Activated T-cell treated with anti-CD3 and anti-CD28 coated beads, Interleukin-2, amount 50 U/mL, for 72 hours (primary cell): ENCODE results near the gene ARPC4. TPM values are rescaled to one million over a fixed set of nuclear protein-coding genes. Genes with fewer than 3 reads are reported as not detected.
"Not testable (repeated sequence)": the region's sequence is repeated elsewhere in the genome, so short reads cannot be mapped to it uniquely, and the experiment has no call there.

Experiments
- ATAC-seq, 2 donors: fragments of 150-1000 bp; cut with Tn5 transposase; replicated peaks in 1 of 2; 2 replicates each; pipeline ENCODE4 v1.10.0; 2021; ENCODE audit warnings: moderate library complexity in 2 of 2, mild to moderate bottlenecking in 1 of 2
- DNase-seq, 2 donors: peaks; one replicate each; pipeline ENCODE4 v3.0.0; 2021 to 2022; ENCODE audit warnings: mixed read lengths in 1 of 2
- H3K27ac Mint-ChIP-seq: one replicate; pipeline ENCODE4 v1.8.0; 2022; ENCODE audit warnings: mild to moderate bottlenecking, moderate library complexity, mixed read lengths
- H3K27me3 Mint-ChIP-seq: one replicate; pipeline ENCODE4 v1.8.0; 2022; ENCODE audit warnings: low read depth, mixed read lengths
- H3K36me3 Mint-ChIP-seq, 2 donors: one replicate each; pipeline ENCODE4 v1.8.0; 2022; ENCODE audit warnings: mixed read lengths in 2 of 2, mild to moderate bottlenecking in 1 of 2; ENCODE audit not compliant: insufficient read depth in 2 of 2
- H3K4me1 Mint-ChIP-seq: one replicate; pipeline ENCODE4 v1.8.0; 2022; ENCODE audit warnings: low read depth, mixed read lengths
- H3K4me3 Mint-ChIP-seq, 2 donors: one replicate each; pipeline ENCODE4 v1.8.0; 2022; ENCODE audit warnings: mild to moderate bottlenecking in 2 of 2, mixed read lengths in 2 of 2, moderate library complexity in 2 of 2
- H3K9me3 Mint-ChIP-seq, 2 donors: one replicate each; pipeline ENCODE4 v1.8.0; 2022; ENCODE audit warnings: mixed read lengths in 2 of 2
- total RNA-seq, 2 donors: library from RNA; stranded (reverse); gene quantifications; one replicate each; pipeline ENCODE4 v1.2.3, GENCODE V29; 2022

Gene ARPC4
- total RNA-seq, 2 donors from 2014 or later = 168 to 176 TPM

- no peaks in the 10 kb centered on the region for H3K27me3 Mint-ChIP-seq
- ATAC-seq (no peak), DNase-seq (no peak)
- no peaks in the 10 kb centered on the region for H3K9me3 Mint-ChIP-seq
- H3K4me1 Mint-ChIP-seq = peaks cover 12% of the 10 kb centered on the region
- H3K27ac Mint-ChIP-seq = peak overlapping the region; percentile 70
- no peak overlapping the region for H3K4me3 Mint-ChIP-seq
- H3K36me3 Mint-ChIP-seq = peaks cover 13 to 25% of the 10 kb centered on the region in 2 donors
Observed at GRCh38 chr3:9760779-9761505, 31.9 kb upstream of the ARPC4 start.

GRCh38 chr3:9761919-9762318 is 31.0 kb upstream of the ARPC4 start:
- Mint-ChIP-seq H3K4me1 (peaks cover 13% of the 10 kb centered on the region), H3K9me3 (no peaks in the 10 kb centered on the region), H3K36me3 (peaks cover 15 to 17% of the 10 kb centered on the region in 2 donors), H3K27ac (no peak overlapping the region), H3K27me3 (no peaks in the 10 kb centered on the region), H3K4me3 (no peak overlapping the region)
- ATAC-seq = peak in 1 of 2 donors; percentile 24
- no peak for DNase-seq

- Mint-ChIP-seq H3K27me3 (no peaks in the 10 kb centered on the region), H3K9me3 (no peaks in the 10 kb centered on the region), H3K27ac (no peak overlapping the region), H3K36me3 (peaks cover 16 to 19% of the 10 kb centered on the region in 2 donors), H3K4me1 (peaks cover 18% of the 10 kb centered on the region), H3K4me3 (no peak overlapping the region)
- ATAC-seq (no peak), DNase-seq (no peak)
Observed at GRCh38 chr3:9762871-9763270, 30.0 kb upstream of the ARPC4 start.

- no peaks in the 10 kb centered on the region for H3K27me3 Mint-ChIP-seq
- no peaks in the 10 kb centered on the region for H3K9me3 Mint-ChIP-seq
- peaks cover 45% of the 10 kb centered on the region for H3K4me1 Mint-ChIP-seq
- no peak overlapping the region for H3K4me3 Mint-ChIP-seq
- peaks cover 8 to 12% of the 10 kb centered on the region in 2 donors for H3K36me3 Mint-ChIP-seq
- no peak overlapping the region for H3K27ac Mint-ChIP-seq
- no peak for ATAC-seq
- DNase-seq = no peak
Observed at GRCh38 chr3:9765865-9766264, 27.0 kb upstream of the ARPC4 start.

- DNase-seq = no peak
- H3K27ac Mint-ChIP-seq = no peak overlapping the region
Observed at GRCh38 chr3:9767418-9767817, 25.5 kb upstream of the ARPC4 start.

GRCh38 chr3:9768141-9768775 is 24.6 kb upstream of the ARPC4 start:
- peak overlapping the region; percentile 78 to 88 for H3K4me3 Mint-ChIP-seq
- no peak overlapping the region for H3K27ac Mint-ChIP-seq

More at GRCh38 chr3:9767418-9767817, 25.5 kb upstream of the ARPC4 start:
- Mint-ChIP-seq H3K27me3 (no peaks in the 10 kb centered on the region), H3K9me3 (no peaks in the 10 kb centered on the region), H3K4me1 (peaks cover 49% of the 10 kb centered on the region), H3K36me3 (peaks cover 4 to 8% of the 10 kb centered on the region in 2 donors), H3K4me3 (peak overlapping the region; percentile 78 to 88)
- ATAC-seq = no peak

GRCh38 chr3:9769012-9769411 is 23.9 kb upstream of the ARPC4 start:
- DNase-seq (no peak), ATAC-seq (no peak)
- H3K4me1 Mint-ChIP-seq = peaks cover 49% of the 10 kb centered on the region
- peak overlapping the region; percentile 22 for H3K27ac Mint-ChIP-seq
- no peaks in the 10 kb centered on the region for H3K9me3 Mint-ChIP-seq
- no peaks in the 10 kb centered on the region for H3K27me3 Mint-ChIP-seq
- H3K4me3 Mint-ChIP-seq = peak overlapping the region; percentile 78 to 88
- H3K36me3 Mint-ChIP-seq = peaks cover 4 to 8% of the 10 kb centered on the region in 2 donors

More at GRCh38 chr3:9768141-9768775, 24.6 kb upstream of the ARPC4 start:
- DNase-seq (no peak), ATAC-seq (no peak)
- no peaks in the 10 kb centered on the region for H3K27me3 Mint-ChIP-seq
- H3K4me1 Mint-ChIP-seq = peaks cover 49% of the 10 kb centered on the region
- H3K36me3 Mint-ChIP-seq = peaks cover 4 to 8% of the 10 kb centered on the region in 2 donors
- H3K9me3 Mint-ChIP-seq = no peaks in the 10 kb centered on the region

GRCh38 chr3:9769426-9770275 is 23.2 kb upstream of the ARPC4 start, which contains the start of gene CAMK1:
CAMK1 (minus strand) TSS chr3:9769947; CDS start chr3:9767749, 2,198 bp downstream.
- H3K4me1 Mint-ChIP-seq = peaks cover 49% of the 10 kb centered on the region
- H3K9me3 Mint-ChIP-seq = no peaks in the 10 kb centered on the region
- H3K27me3 Mint-ChIP-seq = no peaks in the 10 kb centered on the region
- peak within 1 kb of the TSS; percentile 30 for H3K27ac Mint-ChIP-seq
- DNase-seq (peak; percentile 80 to 87), ATAC-seq (peak; percentile 98)
- peak within 1 kb of the TSS; percentile 78 to 88 for H3K4me3 Mint-ChIP-seq
- H3K36me3 Mint-ChIP-seq = peaks cover 4 to 8% of the 10 kb centered on the region in 2 donors

- Mint-ChIP-seq H3K9me3 (no peaks in the 10 kb centered on the region), H3K4me1 (peaks cover 44% of the 10 kb centered on the region), H3K27me3 (no peaks in the 10 kb centered on the region), H3K27ac (no peak overlapping the region), H3K36me3 (peaks cover 4 to 8% of the 10 kb centered on the region in 2 donors), H3K4me3 (peak overlapping the region; percentile 78 to 88)
- no peak for DNase-seq
- no peak for ATAC-seq
Observed at GRCh38 chr3:9770276-9770812, 22.5 kb upstream of the ARPC4 start.

GRCh38 chr3:9771007-9771406 is 21.9 kb upstream of the ARPC4 start:
- H3K4me3 Mint-ChIP-seq = peak overlapping the region; percentile 78 to 88
- peaks cover 40% of the 10 kb centered on the region for H3K4me1 Mint-ChIP-seq
- not testable (repeated sequence) for H3K27ac Mint-ChIP-seq, H3K9me3 Mint-ChIP-seq, DNase-seq, H3K27me3 Mint-ChIP-seq, ATAC-seq, H3K36me3 Mint-ChIP-seq

GRCh38 chr3:9776896-9777693 is 15.8 kb upstream of the ARPC4 start:
- ATAC-seq (no peak), DNase-seq (no peak)
- Mint-ChIP-seq H3K27me3 (no peaks in the 10 kb centered on the region), H3K4me1 (peaks cover 60% of the 10 kb centered on the region), H3K27ac (peak overlapping the region; percentile 88), H3K36me3 (peaks cover 3 to 12% of the 10 kb centered on the region in 2 donors), H3K4me3 (peak overlapping the region; percentile 72 to 82), H3K9me3 (peaks cover 0 to 3% of the 10 kb centered on the region in 2 donors)

- Mint-ChIP-seq H3K27ac (peak overlapping the region; percentile 88), H3K9me3 (peaks cover 0 to 3% of the 10 kb centered on the region in 2 donors), H3K27me3 (no peaks in the 10 kb centered on the region), H3K4me3 (peak overlapping the region; percentile 72 to 82), H3K4me1 (peaks cover 66% of the 10 kb centered on the region), H3K36me3 (peaks cover 7 to 12% of the 10 kb centered on the region in 2 donors)
- ATAC-seq (peak; percentile 42 to 49), DNase-seq (peak in 1 of 2 donors; percentile 19)
Observed at GRCh38 chr3:9777694-9778021, 15.2 kb upstream of the ARPC4 start.
